Colonic mucosa (tissue), 4 donors: ENCODE data around the gene SLC38A9. TPM values are rescaled to one million over a fixed set of nuclear protein-coding genes. Genes with fewer than 3 reads are reported as not detected.

ENCODE experiments used
- DNase-seq: peaks from one replicate; pipeline ENCODE4 v3.0.0-alpha.2; 2020
- H3K27ac ChIP-seq: fragments of 200-600 bp; one replicate; pipeline ENCODE4 v1.8.0; 2021
- H3K27me3 ChIP-seq: fragments of 200-600 bp; one replicate; pipeline ENCODE4 v1.8.0; 2021
- H3K36me3 ChIP-seq: fragments of 200-600 bp; one replicate; pipeline ENCODE4 v1.8.0; 2021
- H3K4me1 ChIP-seq: fragments of 200-600 bp; one replicate; pipeline ENCODE4 v1.8.0; 2021; ENCODE audit warnings: mild to moderate bottlenecking
- H3K4me3 ChIP-seq: fragments of 200-600 bp; one replicate; pipeline ENCODE4 v1.8.0; 2021
- H3K9ac ChIP-seq, 2 donors: one replicate each; pipeline ENCODE4 v1.7.0; 2013; ENCODE audit warnings: control low read depth in 2 of 2, low read depth in 2 of 2, low read length in 2 of 2
- H3K9me3 ChIP-seq: fragments of 200-600 bp; one replicate; pipeline ENCODE4 v1.8.0; 2021
- CTCF ChIP-seq: fragments of 200-600 bp; IDR thresholded peaks from one replicate; pipeline ENCODE4 v1.8.0; 2022; ENCODE audit warnings: antibody characterized with exemption, mild to moderate bottlenecking
- intact Hi-C: fragments of 100-400 bp; cut with DNase I; formaldehyde crosslinking; loops from one replicate; pipeline ENCODE4 v1.14.1; 2022
- total RNA-seq, 2 donors: library from RNA; stranded (reverse); fragmentation: NEBNext Ultra II Directional in 1 of 2; extraction: Animal tissue kit (Norgen Biotek cat#: 25700) in 1 of 2; gene quantifications; one replicate each; pipeline ENCODE4 v1.2.1, GENCODE V29; 2021
- donor health status: healthy.
- donor health status: DM: no; HTN: no; CAD: no.
- donor health status: DM: no; HTN: no; CAD: no.

Gene SLC38A9
- total RNA-seq, 2 donors from 2014 or later, result 17.3 to 20.0 TPM

GRCh38 chr5:55576661-55577060 is 135.5 kb downstream of the SLC38A9 start:
- Histone ChIP-seq H3K4me1 (no peaks in the 10 kb centered on the region), H3K27me3 (no peaks in the 10 kb centered on the region), H3K4me3 (no peak overlapping the region), H3K36me3 (no peaks in the 10 kb centered on the region), H3K9me3 (no peaks in the 10 kb centered on the region), H3K9ac (no peak overlapping the region), H3K27ac (no peak overlapping the region)
- no peak for TF ChIP-seq CTCF
- DNase-seq, result no peak
- intact Hi-C loops, result no loop called here

Other genes starting within 250 kb of the SLC38A9 start
- gene PLPP1, start 177.4 kb downstream of the SLC38A9 start, total RNA-seq, result 10 to 100 TPM; 53.0 to 85.7 TPM
- not detected for gene DDX4, start 25.7 kb upstream of the SLC38A9 start, total RNA-seq
- gene IL31RA, start 139.0 kb upstream of the SLC38A9 start, total RNA-seq, result under 1 TPM in 1 of 2 donors, not detected in 1; 0.16 TPM